HPDE6-E6E7 (cell line): Measurements from ENCODE around the gene CRIP2.

Experiments
- DNase-seq: peaks from one replicate; pipeline ENCODE4 v3.0.0; 2011; ENCODE audit warnings: missing footprints; ENCODE audit errors: extremely low spot score

Gene CRIP2

DNA sequence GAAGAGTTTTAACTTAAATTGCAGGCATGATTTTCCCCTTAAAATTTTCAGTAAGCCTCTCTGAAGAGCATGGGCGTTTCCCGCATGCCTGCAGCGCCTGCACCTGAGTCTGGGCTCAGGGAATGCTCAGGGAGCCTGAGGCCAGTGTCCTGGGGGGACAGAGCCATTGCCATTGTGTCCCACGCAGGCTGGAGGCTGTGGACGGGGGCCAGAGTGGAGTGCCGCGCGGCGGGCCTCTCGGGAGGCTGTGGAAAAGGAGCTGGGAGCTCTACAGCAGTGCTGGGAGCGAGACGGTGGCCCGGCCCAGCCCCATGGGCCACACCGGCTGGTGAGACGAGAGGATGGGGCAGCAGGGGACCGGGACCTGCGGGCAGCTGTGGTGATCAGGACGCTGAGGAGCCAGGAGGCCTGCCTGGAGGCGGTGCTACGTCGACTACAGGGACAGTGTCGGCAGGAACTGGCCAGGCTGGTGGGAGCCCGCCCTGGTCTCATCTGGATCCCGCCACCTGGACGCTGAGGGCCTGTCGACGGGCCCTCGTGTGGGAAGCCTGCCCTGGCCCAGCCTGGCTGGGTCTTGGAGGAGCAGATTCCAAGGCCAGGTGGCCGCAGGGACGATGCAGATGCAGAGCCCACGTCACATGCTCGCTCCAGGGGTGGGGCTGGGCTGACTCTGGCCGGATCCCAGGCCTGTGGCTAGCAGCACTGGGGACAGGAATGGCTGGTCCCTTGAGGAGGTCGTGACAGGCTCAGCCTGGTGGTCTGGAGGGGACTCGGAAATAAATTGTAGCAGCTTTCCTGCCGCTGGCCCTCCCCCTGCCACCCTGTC lies 24.0 kb downstream of the CRIP2 start:
- DNase-seq: no peak

DNA sequence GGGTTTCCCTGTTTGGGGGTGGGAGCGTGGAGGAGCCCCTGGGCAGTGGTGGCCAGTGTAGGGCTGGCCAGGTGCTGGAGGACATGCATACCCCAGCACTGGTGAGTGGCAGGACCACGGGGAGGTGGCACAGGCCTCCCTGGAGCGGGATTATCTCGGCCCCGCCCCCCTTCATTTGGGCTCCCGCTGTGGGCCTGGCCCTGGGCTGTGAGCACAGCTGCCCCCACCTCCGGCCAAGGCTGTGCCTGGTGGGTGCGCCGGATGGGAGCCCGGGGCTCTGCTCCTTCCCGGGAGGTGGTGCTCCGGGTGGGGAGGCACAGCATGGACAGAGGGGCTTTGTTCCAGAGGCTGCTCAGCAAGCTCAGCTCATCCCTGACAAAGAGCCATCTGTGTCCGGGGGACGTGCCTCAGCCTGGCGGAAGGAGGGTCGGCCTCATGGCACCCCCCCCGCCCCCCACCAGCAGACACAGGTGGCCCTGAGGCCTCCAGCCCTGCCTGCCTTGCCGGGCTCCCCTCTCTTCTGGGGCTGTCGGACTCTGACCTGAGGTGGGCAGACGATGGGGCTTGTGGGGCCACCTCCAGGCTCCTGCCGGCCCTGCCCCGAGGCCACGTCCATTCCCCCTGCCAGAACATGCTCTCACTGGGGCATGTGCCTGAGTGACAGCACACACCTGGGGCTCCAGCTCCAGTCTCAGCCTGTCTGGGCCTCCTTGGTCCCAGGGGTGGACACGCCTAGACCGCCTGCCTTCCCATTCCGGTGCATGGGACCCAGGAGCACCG lies 24.8 kb downstream of the CRIP2 start:
- peak; percentile 47 for DNase-seq

DNA sequence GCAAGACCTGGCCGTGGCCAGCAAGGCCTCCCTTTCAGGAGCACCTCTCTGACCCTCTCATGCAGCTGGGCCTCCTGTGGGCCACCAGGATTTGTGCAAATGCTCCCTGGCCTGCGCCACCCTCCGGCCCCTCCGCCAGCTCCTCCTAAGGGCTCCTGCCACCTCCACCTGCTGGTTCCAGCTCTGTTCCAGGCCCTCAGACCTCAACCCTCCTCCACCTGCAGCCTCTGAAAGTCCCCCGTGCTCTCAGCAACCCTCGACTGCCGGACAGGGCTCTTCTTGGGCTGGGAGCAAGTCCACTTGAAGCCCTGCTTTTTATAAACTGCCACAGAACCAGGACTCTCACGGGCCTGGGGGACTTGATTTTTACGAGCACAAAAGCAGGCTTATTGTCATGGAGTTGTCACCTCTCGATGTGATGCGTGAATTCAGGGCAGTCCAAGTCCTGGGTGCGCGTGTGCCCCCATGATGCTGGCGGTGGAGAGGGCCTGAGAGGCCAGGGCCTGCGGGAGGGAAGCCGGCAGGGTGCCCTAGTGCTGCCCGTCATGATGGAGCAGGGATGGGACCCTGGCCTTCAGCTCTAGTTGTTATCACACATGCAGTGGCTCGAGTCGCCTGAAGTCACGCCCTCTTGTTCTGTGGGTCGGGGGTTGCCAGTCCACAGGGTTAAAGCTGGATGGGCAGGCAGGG lies 25.6 kb downstream of the CRIP2 start:
- no peak for DNase-seq

DNA sequence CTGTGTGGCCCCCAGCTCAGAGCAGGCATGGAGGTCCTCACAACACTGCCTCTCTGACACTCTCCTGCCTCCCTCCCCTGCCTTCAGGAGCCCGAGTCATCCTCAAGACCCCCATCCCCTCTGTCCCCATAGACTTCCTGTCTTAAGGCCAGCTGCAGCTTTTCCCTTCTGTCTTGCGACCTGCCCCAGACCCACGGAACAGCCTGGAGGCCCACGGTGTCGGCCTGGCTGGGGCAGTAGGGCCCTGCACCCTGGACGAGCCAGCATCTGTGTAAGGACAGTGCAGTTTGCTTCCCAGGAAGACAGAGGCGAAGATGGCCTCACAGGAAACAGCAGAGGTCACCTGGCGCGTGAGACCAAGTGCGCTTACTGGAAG lies 26.1 kb downstream of the CRIP2 start:
- DNase-seq: no peak

DNA sequence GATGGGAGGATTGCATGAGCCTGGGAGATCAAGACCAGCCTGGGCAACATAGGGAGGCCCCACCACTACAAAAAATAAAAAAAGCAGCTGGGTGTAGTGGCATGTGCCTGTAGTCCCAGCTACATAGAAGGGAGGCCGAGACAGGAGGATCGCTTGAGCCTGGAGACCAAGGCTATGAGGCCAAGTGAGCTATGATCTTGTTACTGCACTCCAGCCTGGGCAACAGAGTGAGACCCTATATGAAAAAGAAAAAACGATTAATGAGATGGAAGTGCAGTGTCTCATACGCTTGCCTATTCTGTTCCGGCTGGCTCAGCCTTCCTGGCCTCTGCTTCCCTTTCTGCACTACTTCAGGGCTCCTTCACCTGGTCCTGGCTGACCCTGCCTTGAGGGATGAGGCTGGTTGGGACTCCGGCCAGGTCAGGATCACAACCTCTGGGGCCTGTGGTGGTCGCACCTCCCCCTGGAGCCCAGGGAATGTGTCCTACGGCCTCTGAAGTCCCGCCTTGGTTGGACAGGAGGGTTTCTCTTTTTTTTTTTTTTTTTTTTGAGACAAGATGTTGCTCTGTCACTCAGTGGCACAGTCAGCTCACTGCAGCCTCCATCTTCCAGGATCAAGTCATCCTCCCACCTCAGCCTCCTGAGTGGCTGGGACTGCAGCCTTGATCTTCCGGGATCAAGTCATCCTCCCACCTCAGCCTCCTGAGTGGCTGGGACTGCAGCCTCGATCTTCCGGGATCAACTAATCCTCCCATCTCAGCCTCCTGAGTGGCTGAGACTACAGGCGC lies 27.1 kb downstream of the CRIP2 start:
- DNase-seq: no peak

DNA sequence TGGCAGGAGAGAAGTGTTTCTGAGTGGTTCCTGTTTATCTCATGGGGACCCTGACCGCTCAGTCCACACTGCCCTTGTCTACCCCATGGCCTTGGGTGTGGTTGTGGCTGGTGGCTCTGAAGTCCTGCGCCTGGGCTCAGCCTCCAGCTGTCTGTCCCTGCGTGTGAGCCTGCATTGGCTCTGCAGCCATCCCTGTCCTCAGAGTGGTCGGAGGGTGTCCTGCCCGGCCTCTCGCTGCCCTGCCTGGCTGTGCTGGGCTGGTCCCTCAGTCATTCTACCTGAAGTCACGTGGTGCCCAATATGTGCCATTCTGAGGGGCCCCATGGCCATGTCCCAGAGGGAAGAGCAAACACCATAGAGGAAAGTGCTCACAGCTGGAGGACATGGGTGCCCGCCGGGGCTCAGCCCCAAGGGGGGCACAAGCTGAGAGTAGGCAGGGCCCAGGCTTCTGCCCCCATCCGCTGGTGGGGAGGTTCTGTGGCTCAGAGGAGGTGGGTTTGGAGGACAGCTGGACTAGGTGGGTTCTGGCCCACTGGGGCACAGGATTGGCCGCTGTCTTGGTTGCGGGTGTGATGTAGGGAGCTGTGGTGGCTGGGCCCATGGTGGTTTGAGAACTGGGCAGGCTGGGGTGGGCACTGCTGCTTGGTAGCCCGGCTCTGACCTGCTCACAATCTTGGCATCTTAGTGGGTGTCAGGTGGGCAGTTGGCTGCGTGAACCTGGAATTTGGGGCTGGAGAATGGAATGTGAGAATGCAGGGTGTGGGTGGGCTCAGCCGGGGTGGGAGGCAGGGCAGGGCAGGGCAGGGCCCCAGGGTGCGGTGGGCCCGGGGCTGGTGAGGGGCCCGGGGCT lies 28.1 kb downstream of the CRIP2 start:
- DNase-seq: no peak

DNA sequence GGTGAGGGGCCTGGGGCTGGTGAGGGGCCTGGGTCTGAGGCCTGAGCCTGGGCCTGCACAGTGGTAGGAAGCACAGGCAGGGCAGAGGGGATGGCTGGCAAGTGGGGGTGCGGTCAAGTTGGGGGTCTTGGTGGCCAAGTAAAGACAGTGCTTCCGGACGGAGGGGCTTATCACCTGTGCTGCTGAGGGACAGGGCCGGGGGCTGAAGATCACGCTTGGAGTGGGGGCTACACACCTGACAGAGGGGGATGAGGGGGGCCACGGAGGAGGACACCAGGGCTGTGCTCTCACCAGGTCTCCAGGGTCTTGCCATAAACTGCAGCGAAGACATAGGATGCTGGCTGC lies 28.6 kb downstream of the CRIP2 start:
- no peak for DNase-seq

DNA sequence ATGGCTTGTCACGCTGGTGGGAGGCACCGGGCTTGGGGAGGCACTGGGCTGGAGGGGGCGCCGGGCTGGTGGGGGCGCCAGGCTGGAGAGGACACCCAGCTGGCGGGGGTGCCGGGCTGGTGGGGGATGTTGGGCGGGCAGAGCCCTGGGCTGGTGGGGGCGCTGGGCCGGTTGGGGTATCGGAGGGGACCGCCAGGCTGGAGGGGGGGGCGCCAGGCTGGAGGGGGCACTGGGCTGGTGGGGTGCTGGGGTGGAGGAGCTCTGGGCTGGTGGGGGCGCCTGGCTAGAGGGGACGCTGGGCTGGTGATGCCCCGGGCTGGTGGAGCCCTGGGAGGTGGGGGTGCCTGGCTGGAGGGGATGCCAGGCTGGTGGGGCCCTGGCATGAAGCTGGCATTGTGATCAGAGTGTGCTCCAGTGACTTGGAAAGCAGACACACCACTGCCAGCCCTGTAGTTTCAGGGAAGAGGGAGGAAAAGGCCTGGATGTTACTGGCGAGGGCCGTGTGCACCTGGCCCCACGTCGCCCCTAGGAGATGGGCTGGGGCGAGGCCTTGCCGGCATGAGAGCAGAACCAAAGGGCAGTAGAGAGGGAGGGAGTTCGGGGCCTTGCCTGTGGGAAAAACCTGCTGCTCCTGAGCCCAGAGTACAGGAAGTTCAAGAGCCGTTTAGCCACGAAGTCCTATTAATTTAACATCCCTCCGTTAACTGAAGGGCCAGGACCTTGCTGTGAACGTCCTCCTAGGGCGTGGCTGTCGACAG lies 29.5 kb downstream of the CRIP2 start:
- no peak for DNase-seq

DNA sequence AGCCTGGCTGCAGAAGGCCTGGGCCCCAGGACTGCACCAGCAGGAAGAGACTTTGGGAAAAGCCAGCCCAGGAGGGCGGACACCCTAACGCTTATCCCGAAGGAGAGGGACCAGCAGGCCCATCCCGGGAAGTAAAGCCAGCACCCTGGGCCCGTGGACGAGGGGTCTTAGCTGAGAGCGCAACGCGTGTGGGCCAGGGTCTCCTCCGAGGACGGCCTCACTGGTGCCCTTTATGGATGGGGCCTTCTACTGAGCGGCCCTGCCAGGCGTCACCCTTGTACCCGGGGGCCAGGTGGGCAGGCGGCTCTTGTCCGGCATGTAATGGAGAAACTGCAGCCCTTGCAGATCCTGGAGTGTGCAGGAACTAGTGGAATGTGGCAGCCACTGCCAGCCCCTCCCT lies 30.5 kb downstream of the CRIP2 start:
- no peak for DNase-seq

DNA sequence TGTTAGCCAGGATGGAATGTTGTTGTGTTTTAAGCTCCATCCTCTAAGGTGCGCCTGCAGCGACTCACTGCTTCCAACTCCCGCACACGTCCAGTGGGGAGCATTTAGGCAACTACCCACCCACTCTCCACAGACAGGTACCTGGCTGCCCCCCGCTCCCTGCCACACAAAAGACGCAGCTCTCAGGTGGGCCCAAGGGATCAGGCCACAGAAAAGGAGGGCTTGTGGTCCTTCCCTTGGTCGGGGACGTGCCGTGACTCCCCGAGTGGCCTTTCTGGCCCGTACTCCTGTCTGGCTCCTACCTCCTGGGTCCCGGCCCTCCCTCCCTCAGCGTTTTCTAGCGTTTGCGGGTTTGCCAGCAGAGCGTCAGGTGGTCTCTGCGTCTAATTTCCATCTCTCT lies 32.6 kb downstream of the CRIP2 start:
- no peak for DNase-seq

DNA sequence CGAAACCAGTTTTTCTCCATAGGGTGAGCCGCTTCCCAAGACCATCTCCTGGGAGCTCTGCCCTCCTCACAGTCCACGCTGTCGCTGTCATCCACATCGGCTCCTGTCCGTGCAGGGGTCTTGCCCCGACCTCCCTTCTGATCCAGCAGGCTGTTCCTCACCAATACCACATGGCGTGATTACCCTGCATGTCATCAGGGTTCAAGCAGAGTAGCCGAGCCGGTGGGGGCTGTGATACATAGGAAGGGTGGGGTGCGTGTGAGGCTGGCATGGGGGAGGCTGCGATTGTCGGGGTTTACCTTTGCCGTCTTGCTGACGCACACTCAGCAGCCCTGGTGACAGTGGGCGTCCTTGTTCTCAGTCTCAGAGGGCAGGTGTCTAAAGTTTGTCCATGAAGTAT lies 33.4 kb downstream of the CRIP2 start:
- no peak for DNase-seq

DNA sequence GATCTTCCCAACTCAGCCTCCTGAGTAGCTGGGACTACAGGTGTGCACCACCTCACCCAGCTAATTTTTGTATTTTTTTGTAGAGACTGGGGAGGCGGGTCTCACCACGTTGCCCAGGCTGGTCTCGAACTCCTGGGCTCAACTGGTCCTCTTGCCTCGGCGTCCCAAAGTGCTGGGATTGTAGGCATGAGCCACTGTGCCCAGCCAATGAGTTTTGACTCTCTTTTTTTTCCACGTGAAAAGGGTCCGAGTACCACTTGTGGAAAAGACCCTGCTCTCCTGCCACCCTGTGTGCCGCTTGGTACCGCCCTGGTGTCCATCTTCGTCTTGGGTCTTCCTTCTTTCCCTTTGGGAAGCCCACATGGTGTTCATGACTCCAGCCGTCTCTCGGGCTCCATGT lies 34.0 kb downstream of the CRIP2 start:
- no peak for DNase-seq

DNA sequence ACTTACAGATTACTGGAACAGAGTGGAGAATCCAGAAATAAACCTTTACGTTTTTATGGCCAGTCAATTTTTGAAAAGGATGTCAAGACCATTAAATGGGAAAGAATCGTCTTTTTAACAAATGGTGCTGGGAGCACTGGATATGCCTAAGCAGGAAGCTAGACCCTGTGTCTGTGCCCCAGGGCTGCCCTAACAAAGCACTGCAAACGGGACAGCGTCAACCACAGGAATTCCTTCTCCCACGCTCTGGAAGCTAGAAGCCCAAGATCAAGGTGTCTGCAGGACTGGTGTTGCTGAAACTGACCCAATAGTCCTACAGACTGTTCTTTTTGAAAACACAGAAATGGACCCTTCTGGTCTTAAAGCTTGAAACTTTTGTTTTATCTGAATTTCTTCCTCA lies 42.5 kb downstream of the CRIP2 start:
- no peak for DNase-seq

DNA sequence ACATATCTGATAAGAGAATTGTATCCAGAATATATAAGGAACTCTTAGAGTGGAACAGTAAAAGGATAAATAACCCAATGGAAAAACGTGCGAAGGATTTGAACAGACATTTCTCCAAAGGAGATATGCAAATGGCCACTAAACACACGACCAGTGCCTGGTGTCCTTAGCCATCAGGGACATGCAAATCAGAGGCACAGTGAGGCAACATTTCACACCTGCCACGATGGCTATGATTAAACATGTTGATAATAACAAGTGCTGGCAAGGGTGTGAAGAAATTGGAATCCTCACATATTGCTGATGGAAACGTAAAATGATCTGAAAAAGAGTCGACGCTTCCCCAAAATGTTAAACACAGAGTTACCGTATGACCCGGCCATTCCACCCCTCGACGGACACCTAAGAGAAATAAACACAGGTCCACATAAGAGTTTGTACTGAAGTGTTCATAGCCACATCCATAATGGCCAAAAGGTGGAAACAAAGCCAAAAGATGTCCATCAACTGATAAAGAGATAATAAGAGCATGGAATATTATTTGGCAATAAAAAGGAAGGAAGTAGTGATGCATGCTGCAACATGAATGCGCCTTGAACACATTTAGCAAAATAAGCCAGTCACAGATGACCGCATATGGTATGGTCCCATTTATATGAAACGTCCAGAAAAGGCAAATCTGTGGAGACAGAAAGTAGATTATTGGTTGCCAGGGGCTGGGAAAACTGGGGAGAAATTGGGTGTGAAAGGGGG lies 45.5 kb downstream of the CRIP2 start:
- DNase-seq: no peak

DNA sequence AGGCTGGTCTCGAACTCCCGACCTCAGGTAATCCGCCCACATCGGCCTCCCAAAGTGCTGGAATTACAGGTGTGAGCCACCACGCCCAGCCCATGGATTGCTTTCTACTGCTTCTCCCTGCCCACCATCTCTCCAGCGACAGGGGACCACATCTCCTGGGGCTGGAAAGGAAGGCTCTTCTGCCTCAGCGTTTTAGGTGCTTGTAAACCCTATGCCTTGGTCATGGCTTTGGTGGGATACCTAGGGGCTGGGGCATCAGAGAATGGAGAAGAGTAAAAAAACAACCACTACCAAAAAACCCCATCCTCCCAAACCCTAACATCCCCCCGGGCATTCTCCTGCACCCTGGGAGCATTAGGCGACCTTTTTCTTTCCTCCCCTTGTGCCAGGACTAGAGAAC lies 50.7 kb downstream of the CRIP2 start:
- no peak for DNase-seq

DNA sequence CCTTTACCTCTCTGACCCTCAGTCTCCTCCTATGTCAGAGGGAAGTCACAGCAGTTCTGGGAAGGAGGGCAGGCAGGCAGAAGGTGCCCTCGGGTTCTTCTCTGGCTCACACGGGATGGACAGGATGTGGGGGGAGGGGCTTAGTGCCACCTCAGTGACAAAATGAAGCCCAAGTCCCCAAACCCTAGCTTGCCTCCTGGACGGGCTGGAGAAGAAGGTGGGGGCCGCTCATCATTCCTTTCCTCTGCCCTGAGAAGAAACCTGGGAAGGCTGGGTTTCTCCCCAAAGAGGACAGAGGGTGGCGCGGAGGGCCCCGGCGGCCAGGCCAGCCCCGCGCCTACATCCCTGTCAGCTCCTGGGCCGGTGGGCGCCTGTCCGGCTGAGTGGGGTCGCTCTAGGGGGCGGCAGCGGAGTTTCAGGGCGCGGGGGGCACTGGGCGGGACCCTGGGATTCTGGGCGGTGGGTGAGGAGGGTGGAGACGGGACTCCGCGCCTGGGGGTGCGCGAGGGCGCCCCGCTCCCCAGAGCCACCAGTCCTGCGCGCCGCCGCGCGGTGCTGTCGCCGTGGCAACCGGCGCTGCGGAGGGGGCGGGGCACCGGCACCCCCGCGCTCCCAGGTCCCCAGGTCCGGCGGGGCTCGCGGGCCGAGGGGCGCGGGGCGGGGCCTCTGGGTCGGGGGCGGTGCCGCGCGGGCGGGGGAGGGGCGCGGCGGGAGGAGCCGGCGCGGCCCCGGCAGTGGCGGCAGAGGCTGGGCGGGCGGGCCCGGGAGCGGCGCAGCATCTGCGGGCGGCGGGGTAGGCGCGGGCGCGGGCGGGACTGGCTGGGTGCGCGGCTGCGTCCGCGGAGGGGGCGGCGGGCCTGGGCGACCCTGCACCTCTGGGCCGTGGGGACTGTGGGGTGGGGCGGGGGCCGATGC lies 51.5 kb downstream of the CRIP2 start, which contains the start of gene TMEM121:
Gene TMEM121 (plus strand): TSS at position 723 of the 915 bp plus-strand sequence. CDS start 2,252 bp downstream, outside the sequence.
- DNase-seq: no peak

DNA sequence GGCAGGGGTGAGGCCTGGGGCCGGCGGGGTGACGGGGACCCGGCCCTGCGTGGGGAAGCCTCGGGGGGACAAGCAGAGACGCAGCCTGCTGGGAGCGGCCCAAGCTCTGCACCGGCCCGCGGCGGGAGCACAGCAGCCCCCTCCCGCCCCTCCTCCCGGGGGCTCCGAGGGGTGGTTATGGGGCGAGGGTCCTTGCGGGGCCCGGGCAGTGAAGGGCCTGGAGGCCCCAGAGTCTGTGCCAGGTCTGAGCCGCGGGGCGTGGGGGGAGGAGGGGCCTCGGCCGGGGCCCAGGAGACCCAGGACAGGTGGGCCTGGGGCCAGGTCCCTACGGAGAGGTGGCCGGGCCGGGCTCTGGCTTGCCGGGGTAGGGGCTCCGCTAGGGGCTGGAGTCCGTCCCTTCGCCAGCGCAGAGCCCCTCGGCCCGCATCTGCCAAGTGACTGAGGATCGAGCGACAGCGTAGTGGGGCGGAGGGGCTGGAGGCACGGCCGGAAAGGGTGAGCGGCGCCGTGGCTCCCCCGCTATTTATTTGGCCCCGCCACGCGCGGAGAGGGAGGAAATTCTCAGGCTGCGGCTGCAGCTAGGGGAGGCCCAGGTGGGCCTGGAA lies 52.3 kb downstream of the CRIP2 start:
- no peak for DNase-seq

DNA sequence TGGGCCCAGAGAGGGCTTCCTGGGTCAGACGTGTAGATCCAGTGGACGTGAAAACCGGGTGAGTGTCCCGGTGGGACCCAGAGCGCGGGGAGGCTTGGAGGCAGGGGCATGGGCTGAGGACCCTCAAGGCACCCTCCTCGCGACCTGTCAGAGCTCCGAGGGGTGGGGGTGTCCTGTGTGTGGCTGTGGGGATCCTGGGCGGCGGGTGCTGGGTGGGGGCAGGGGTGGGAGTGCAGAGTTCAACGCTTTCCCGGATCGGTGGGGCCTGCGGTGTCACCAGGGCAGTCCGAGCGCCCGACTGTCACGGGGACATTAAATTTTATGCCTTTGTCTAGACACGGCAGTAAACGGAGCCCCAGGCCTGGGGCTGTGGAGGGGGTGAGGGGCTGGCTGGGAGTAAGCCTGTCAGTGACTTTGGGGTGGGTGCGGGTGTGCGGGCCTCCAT lies 52.8 kb downstream of the CRIP2 start:
- no peak for DNase-seq
